Esophagus muscularis mucosa (tissue), 3 donors: ENCODE results near the gene SLC25A26.

ENCODE experiments used
- POLR2A ChIP-seq: fragments of 450-650 bp; IDR thresholded peaks from one replicate; pipeline ENCODE4 v1.6.1; 2017; ENCODE audit warnings: antibody characterized with exemption, moderate library complexity, mild to moderate bottlenecking, low read depth
- TF ChIP-seq, protein P1 (sequence below), 3 experiments: fragments of 200-600 bp in 2 of 3; fragments of 450-650 bp in 1 of 3; sonication (generic) in 2 of 3; IDR thresholded peaks; one replicate each; pipeline ENCODE4 v1.5.1; 2017 to 2019; ENCODE audit warnings: antibody characterized with exemption in 3 of 3, mild to moderate bottlenecking in 2 of 3, moderate library complexity in 1 of 3

DNA sequence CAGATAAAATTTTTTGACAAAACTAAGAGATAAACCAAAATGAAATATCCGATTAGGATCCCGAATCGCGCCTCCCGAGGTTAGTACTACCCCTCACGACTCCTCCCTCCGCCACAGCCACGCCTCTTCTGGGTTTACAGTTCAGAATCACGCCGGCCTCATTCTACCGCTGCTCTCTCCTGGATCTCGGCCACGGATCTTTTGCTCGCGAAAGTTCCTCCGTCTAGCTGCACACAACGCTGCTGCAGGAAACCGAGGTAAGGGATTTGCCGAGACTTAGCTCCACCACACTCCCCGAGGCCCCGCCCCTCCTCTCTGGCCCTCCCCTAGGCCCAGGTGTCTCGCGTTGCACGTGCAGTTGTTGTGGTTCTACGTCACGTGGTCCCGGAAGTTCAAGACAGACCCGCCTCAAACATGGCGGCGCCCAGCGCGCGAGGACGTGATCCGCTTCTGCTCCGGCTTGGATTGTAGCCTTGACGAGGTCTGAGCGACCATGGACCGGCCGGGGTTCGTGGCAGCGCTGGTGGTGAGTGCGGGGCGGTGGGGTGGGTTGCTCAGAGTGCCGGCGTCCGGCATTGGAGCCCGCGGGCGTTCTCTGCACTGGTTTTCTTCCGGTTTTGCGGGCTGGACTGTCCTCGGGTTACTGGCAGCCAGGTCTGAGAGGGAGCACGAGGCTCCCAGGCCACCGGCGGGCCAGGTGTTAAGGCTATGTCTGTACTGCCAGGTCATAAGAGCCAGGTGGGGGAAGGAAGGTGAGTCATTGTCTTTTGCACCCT lies at the start of gene SLC25A26:
- TF ChIP-seq POLR2A = no peak
- TF ChIP-seq, protein P1, sequence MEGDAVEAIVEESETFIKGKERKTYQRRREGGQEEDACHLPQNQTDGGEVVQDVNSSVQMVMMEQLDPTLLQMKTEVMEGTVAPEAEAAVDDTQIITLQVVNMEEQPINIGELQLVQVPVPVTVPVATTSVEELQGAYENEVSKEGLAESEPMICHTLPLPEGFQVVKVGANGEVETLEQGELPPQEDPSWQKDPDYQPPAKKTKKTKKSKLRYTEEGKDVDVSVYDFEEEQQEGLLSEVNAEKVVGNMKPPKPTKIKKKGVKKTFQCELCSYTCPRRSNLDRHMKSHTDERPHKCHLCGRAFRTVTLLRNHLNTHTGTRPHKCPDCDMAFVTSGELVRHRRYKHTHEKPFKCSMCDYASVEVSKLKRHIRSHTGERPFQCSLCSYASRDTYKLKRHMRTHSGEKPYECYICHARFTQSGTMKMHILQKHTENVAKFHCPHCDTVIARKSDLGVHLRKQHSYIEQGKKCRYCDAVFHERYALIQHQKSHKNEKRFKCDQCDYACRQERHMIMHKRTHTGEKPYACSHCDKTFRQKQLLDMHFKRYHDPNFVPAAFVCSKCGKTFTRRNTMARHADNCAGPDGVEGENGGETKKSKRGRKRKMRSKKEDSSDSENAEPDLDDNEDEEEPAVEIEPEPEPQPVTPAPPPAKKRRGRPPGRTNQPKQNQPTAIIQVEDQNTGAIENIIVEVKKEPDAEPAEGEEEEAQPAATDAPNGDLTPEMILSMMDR (IDR thresholded peaks at IDR 0.05) = no peak
